ENCODE measurements around the gene RSAD2.

DNA sequence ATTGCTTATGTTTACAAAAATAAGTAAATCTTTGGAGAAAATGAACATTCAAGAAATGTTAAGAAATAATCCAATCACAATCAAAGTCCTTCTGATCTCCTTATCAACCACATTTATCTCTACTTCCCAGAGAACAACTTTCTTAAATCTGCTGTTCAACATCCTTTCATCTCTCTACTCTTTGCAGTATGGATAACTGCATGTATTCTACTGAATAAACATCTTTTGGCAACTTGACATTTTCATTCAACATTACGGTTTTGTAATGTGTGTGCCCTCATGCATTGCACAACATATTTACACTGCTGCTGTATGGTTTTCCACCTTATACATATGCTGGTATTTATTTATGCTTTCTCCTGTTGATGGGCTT is 21.0 kb upstream of the RSAD2 start:
- no peak for TF ChIP-seq POLR2A (IDR thresholded peaks at IDR 0.05)
- TF ChIP-seq POLR2AphosphoS5 (IDR thresholded peaks at IDR 0.05), result no peak
- TF ChIP-seq EP300 (IDR thresholded peaks at IDR 0.05), result no peak
- TF ChIP-seq, protein P1, sequence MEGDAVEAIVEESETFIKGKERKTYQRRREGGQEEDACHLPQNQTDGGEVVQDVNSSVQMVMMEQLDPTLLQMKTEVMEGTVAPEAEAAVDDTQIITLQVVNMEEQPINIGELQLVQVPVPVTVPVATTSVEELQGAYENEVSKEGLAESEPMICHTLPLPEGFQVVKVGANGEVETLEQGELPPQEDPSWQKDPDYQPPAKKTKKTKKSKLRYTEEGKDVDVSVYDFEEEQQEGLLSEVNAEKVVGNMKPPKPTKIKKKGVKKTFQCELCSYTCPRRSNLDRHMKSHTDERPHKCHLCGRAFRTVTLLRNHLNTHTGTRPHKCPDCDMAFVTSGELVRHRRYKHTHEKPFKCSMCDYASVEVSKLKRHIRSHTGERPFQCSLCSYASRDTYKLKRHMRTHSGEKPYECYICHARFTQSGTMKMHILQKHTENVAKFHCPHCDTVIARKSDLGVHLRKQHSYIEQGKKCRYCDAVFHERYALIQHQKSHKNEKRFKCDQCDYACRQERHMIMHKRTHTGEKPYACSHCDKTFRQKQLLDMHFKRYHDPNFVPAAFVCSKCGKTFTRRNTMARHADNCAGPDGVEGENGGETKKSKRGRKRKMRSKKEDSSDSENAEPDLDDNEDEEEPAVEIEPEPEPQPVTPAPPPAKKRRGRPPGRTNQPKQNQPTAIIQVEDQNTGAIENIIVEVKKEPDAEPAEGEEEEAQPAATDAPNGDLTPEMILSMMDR (IDR thresholded peaks at IDR 0.05), result no peak
